Measurements from ENCODE around the gene NDST1. TPM values are rescaled to one million over a fixed set of nuclear protein-coding genes. Genes with fewer than 3 reads are reported as not detected.

NDST1 gene
- total and polyA plus RNA-seq, 10 of the 15 experiments (the other 5 are each of a cell fraction or from before 2014, with no cell fraction given): 0.20 to 53.5 (median 12.9) TPM

- in situ Hi-C loops (cut with MboI) (no loop called here), intact Hi-C loops (cut with micrococcal nuclease; ENCODE audit: unreplicated experiment) (no loop called here)
- Histone ChIP-seq H3K9me3 (replicated peaks; ENCODE audit: control insufficient read depth, insufficient read depth, low read length) (no peaks in the 10 kb centered on the region), H3K4me3 (no peak overlapping the region), H3K79me2 (ENCODE audit: control insufficient read depth, insufficient read depth, low read length) (no peaks in the 10 kb centered on the region), H4K20me1 (ENCODE audit: control insufficient read depth, insufficient read depth) (no peaks in the 10 kb centered on the region), H3K27me3 (replicated peaks in 1 of 2; ENCODE audit: control insufficient read depth in 2 of 2, insufficient read depth in 2 of 2, low read length in 1 of 2) (no peaks in the 10 kb centered on the region; a peak in 1 of 4 replicates), H3K36me3 (ENCODE audit: control insufficient read depth in 2 of 2, insufficient read depth in 2 of 2, low read length in 1 of 2) (no peaks in the 10 kb centered on the region), H3K9ac (ENCODE audit: control insufficient read depth, insufficient read depth, low read length) (no peak overlapping the region), H3K4me1 (ENCODE audit: control insufficient read depth, insufficient read depth, low read length) (no peaks in the 10 kb centered on the region), H3K4me2 (ENCODE audit: control insufficient read depth, insufficient read depth) (no peak overlapping the region), H3K27ac (ENCODE audit: control insufficient read depth, insufficient read depth) (no peak overlapping the region), H2AFZ (ENCODE audit: control insufficient read depth, low read depth, low read length) (no peak overlapping the region)
- 34% methylated on average over 7 of the region's 7 CpGs for WGBS (ENCODE audit: insufficient coverage, insufficient replicate concordance, low lambda C conversion rate, missing lambda C conversion rate)
- TF ChIP-seq ZZZ3 (IDR thresholded peaks at IDR 0.05; ENCODE audit: control insufficient read depth, insufficient read length, low read depth) (no peak), ETV6 (conservative IDR thresholded peaks at IDR 0.05 in 1 of 2, IDR thresholded peaks at IDR 0.05 in 1 of 2; ENCODE audit: borderline replicate concordance in 1 of 2, low read depth in 1 of 2) (no peak), RBBP5 (conservative IDR thresholded peaks at IDR 0.05) (no peak), CBX5 (IDR thresholded peaks at IDR 0.05; ENCODE audit: low read depth) (no peak), BMI1 (IDR thresholded peaks at IDR 0.05; ENCODE audit: borderline replicate concordance) (no peak), CBFB (IDR thresholded peaks at IDR 0.05; ENCODE audit: low read depth) (no peak), CHD4 (IDR thresholded peaks at IDR 0.05) (no peak), KAT2A (conservative IDR thresholded peaks at IDR 0.05; ENCODE audit: control insufficient read depth, low read depth, low read length) (no peak), IRF3 (IDR thresholded peaks at IDR 0.05) (no peak), TAF1 (IDR thresholded peaks at IDR 0.05; ENCODE audit: borderline replicate concordance, low read depth, low read length) (no peak), POLR2AphosphoS2 (IDR thresholded peaks at IDR 0.05; ENCODE audit: low read depth, low read length) (no peak), ZNF687 (IDR thresholded peaks at IDR 0.05) (no peak)
- no TSS peak for BruUV-seq (replicated peaks)
- no peak for ATAC-seq
- no peak for FAIRE-seq
- CTCF ChIA-PET: interaction anchor here (1.0 kb wide), 1 partner anchor 17 kb away, joined by 4 read pairs; no protein-coding TSS in a partner anchor
- no peak for DNase-seq (ENCODE audit: low read depth, low spot score)
- RAD21 ChIA-PET (ENCODE audit: unreplicated experiment): no interaction called here
- SMC1A ChIA-PET (ENCODE audit: uncharacterized antibody, unreplicated experiment): interaction anchor here (1.3 kb wide), 1 partner anchor 11 kb away, joined by 3 read pairs; no protein-coding TSS in a partner anchor
- POLR2A ChIA-PET: no interaction called here
Measured at GRCh38 chr5:150576449-150576949, 68.6 kb downstream of the NDST1 start.

All from GM12878 (cell line).